ENCODE results near the gene PDXK.

DNA sequence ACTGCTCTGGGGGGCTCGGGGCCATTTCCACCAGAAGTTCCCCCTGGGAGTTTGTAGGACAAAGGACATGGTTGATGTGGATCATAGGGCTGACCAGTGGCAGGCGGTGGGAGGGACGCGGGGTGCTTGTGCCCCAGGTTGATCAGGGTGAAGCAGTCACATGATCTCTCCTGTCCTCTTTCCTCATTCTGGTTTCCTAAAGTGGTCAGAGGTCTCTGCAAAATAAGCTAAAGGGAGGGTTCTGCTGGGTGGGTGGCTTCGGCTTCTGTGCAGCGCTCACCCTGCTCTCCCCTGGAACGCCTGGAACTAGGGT lies 9.2 kb downstream of the PDXK start:
- TF ChIP-seq POLR2AphosphoS5 (IDR thresholded peaks at IDR 0.05) (no peak), POLR2A (IDR thresholded peaks at IDR 0.05) (no peak)
- TF ChIP-seq, protein P1, sequence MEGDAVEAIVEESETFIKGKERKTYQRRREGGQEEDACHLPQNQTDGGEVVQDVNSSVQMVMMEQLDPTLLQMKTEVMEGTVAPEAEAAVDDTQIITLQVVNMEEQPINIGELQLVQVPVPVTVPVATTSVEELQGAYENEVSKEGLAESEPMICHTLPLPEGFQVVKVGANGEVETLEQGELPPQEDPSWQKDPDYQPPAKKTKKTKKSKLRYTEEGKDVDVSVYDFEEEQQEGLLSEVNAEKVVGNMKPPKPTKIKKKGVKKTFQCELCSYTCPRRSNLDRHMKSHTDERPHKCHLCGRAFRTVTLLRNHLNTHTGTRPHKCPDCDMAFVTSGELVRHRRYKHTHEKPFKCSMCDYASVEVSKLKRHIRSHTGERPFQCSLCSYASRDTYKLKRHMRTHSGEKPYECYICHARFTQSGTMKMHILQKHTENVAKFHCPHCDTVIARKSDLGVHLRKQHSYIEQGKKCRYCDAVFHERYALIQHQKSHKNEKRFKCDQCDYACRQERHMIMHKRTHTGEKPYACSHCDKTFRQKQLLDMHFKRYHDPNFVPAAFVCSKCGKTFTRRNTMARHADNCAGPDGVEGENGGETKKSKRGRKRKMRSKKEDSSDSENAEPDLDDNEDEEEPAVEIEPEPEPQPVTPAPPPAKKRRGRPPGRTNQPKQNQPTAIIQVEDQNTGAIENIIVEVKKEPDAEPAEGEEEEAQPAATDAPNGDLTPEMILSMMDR (IDR thresholded peaks at IDR 0.05): no peak

Data from breast epithelium (tissue), 3 donors.